CD4-positive, alpha-beta T cell treated with Interferon alpha-2 for 1 hour (primary cell): ENCODE measurements around the gene PJA1.

Experiments used
- DNase-seq, 2 donors: peaks; one replicate each; pipeline ENCODE4 v3.0.0-alpha.2; 2020 to 2022

Gene PJA1

DNA sequence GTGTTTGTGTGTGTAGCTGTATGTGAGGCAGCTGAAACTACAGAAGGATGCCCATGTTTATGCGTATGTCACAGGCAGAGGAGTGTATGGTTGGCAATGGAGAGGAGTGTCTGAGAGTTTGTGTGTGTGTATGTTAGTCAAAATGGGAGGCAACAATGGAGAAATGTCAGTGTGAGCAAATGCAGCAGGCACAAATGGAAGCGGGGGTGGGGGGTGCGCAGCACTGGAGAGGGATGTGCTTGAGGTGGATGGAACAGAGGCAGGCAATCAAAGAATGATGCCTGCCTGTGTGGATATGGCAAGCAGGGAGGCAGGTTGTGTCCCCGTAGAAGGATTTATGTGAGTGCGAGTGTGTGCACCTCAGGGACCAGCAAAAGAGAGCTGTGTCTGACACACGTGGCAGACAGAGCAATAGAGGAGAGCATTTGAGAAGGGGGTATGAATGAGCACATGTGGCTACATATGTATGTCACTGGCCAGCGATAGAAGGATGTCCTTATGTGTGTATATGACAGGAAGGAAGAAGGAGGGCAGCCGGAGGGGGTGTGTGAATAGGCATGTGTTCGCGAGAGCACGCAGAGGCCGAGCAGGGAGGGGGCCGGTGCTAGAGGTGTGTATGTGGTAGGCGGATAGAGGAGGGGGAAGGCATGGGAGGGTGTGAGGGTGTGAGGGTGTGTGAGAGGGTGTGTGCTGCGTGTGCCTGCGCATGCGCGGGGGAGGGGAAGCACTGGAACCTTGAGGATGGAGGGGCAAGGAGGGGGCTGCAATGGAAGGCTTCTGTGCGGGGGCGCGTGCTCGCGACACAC lies 1.1 kb downstream of the PJA1 start:
- peak; percentile 71 to 78 for DNase-seq

DNA sequence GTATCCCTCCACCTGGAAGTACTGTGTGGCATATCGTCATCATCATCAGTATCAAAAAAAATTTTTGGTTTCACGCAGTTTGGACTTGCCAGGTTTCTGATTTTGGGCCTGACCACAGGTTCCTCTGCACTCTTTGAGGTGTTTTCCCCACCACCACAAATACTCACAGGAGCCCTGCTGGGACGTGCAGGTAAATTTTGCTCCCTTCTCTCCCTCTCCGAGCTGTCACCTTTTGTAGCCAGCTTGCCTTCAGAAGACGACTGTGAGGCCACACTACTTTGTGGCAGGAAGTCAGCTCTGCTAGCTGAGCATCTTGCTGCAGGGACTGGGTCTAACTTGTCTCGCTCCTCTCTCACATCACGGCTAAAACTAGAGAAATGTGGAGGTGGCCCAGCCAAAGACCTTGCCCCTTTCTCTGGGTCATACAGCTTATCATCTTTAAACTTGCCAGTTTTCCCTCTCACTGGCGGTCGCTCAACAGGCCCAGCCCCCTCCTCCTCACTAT lies 2.8 kb downstream of the PJA1 start:
- DNase-seq: peak in 1 of 2 donors; percentile 20

DNA sequence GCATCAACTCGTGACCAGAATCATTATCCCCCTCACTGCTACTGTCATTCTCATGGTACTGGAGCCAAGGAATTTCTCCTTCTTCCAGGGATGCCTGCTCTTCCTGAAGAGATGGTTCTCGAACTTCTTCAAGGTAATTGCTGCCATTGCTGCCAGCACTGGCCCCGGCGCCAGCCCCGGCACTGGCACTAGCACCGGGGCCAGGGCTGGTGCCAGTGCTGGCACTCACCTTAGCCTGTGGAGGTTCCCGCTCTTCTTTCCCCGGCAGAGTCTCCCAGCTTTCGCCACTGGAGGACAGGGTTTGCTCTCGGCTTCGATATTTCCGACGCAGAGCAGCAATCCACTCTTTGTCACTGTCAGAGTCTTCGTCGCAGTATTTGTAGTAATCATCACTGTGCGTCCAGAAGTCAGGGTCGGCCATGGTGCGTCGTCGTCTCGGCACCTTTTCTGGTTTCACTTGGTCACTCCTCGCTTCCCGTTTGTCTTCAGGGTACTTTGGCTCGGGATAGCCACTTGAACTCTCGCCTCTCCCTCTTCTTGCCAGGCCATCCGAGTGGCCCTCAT lies 3.4 kb downstream of the PJA1 start:
- DNase-seq: no peak

DNA sequence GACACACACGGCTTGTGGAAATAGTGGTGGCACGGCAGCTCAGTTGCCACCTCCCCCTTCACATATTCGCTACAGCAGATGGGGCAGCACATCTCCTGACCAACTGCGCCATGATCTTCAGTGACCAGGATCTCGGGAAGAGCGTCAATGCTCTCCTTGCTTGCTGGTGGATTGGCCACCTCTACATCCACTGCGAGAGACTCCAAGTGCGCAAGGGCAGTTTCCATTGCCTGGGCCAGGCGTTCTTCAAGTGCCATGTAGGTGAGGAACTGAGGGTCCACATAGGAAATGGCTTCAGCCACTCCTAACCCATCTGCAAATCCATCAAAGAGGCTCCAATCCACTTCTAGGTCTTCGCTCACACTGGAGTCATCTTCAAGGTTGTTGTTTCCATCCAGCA lies 3.9 kb downstream of the PJA1 start:
- DNase-seq: no peak

DNA sequence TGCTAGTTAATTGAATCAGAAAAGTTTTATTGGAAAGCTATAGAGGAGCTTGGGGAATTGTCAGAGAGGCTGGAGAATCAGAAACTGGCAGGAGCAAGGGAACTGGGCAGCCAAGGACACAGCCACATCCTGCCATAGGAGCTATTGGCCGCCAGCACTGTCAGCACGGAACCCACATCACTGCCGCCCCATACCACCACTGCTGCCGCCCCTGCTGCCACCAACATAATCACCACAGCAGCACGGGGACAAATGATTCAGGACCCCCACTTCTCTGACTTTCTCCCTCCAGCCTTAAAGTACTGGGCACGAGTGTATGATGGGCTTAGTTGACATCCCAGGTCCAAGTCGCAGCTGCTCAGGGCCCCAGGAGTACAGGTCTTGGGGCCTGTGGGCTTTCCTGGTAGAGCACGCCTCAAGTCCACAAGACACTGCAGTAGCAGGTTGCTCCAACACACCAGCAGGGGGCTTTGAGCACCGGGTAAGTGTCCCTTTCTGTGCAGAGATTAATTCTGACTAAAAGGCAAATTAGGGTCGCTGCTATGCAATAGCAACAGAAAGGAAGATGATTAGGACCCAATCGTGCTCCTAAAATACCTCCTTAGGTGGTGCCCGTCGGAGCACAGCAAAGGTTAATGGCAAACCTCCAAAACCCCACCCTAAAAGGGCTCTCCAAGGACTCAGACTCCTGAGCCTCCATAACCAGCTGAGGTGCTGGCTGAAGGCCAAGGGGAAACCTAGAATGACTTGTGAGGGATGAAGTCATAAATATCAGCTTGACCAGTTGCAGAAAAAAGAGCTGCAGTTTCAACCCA lies 6.9 kb downstream of the PJA1 start:
- DNase-seq: peak; percentile 12 to 39

DNA sequence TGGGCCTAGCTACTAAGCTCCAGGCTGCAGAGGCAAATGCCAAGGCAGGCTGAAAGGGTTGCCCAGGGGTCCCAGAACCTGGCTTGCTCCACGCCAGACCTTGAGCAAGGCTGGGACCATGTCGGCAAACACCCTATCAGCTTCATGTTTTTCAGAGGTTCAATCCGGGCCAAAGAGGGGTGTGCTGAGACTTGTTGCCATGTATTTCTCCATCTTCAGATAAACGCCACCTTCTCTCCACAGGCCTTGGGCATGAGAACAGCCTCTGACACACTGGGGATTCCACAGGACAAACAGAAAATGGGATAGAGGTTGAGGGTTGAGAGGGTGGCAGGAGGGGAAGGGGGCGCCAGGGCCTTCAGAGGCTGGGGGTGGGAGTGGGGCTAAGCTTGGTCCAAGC lies 8.6 kb downstream of the PJA1 start:
- no peak for DNase-seq

DNA sequence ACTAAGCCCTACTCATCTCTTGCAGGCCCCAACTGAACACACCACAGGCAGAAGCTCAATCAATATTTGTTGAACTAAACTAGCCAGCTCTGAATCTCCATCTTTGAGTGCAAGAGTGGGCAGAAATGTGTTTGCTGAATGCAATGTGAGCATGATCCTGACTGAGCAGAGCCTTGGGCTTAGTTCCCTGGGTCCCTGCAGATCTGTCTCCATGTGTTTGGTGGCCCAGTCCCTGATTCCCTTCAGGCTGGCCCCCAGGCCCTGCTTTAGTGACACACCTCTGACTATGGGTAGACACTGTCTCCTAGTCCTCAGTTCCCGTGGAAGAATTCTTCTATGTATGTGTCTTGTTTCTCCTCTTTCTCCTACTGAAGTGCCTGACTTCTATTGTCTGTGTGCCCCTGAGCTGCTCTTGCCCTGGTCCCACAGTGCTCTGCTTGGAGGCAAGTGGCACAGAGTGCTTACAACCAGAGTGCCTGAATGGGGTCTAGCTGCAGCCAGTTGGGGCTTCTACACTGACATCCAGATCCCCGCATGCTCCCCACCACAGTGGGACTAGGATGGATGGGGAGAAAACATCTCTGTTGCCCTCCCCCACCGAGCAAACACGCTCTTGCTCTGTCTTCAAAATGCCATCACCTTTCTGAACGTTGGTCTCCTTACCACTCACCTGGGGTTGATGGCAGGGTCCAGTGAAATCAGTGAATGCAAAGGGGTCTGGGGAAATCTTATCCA lies 9.3 kb downstream of the PJA1 start:
- no peak for DNase-seq

DNA sequence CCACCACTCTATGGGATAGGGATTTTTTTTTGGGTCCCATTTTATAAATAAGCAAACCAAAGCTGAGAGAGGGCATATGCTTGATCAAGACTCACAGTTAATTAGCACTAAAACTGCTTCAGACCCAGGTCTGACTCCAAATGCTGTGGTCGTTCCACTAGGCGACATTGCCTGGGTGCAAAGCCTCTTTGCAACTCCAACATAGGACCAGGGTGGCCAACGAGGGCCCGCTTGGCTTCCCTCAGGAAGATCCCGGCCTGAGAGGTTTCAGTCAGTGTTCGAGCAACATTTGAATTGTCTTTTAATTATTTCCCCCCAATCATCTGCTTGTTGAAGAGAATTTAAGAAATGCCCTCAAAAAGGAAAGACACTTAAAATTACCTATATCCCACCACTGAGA lies 11.2 kb downstream of the PJA1 start:
- no peak for DNase-seq

DNA sequence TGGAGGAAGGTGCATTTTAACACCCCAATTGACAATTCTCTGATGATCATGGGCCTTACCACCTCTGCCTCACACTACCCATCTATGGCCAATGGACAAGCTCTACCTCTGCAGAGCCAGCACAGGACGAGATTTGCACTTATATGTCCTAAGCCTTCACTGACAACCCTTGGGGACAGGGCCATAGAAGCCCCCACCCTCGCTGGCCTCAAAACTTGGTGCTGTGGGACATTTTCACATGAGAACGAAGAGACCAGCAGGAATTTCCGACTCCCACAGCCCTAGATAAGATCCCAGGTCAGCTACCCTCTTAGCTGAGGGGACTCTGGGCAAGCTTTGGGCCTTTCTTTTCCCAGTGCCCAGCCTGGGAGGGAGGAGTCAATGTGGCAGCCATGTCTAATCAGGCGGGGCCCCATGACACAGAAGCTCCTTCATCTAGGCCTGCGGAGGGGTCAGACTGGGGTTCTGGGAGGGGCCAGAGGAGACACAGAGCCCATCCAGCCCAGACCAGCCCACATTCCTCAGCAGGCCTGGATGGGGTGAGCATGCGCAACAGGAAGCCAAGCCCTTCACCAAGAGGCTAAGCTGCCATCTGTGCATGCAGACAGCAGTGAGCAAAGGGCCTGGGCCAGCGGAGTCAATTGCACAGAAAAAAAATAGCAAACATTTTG lies 12.1 kb downstream of the PJA1 start:
- DNase-seq: no peak

DNA sequence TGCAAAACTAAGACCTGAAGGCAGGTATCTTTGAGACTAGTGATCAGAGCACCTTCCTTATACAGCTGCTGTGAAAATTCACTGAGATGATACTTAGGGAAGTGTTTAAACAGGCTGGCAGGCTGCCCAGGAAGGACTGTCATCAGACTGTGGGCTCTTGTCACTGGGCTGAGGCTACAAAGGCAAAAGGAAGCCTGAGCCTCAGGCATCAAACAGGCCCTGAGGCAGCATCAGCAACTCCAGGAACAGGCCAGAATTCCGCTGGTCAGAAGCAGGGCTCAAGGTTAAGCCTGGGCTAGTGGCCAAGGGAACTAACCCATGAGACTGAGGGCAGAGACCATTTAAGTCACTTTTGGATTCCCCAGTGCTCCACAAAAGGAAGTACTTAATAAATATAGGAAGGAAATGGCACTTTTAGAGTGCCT lies 12.8 kb downstream of the PJA1 start:
- no peak for DNase-seq

DNA sequence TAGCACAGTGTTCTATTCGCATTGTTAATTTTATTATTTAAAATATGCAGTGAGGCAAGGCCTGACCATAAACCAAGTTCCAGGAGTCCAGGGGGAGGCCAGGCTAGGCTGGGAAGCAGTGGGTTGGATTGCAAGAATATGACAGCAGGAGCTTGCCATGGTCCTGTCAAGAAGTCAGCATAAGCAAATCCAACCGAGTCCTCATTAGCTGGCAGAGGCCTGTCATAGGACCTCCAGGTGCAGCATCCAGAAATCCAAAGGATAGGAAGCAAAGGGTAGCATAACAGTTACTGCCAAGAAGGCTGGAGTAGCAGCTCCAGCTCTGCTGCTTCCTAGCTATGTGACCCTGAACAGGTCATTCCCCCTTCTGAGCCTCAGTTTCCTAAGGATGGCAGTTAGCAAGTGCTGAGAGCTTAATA lies 13.4 kb downstream of the PJA1 start:
- no peak for DNase-seq

DNA sequence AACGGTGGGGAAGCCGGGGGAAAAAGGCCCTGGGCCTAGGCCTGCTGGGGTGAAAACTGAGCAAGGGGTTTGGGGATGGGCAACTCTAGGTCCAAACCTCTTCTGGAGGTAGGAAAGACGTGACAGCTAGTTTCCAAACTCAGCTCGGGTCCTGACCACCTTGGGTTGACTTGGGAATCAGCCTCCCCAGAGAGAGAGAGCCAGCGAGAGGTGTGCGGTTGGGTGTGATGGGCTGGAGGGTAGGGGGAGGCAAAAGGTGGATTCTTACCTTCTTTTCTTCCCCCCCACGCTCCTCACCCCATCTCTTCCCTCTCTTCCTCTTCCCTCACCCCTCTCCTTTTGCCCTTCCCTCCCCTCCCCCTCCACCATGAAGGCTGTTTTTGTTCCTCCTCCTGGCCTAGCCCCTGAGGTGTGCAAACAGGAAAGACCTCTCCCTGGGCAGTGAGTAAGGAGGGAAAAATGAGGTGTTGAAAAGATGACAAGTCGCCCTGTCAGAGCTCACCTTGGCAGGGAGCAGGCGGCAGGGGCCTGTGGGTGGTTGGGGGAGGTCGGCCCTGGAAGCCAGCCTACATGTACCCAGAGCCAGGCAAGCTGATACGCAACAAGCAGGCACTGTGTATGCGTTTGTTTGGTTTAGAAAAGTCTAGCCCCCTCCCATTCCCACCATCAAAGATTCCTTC lies 14.8 kb downstream of the PJA1 start:
- no peak for DNase-seq

DNA sequence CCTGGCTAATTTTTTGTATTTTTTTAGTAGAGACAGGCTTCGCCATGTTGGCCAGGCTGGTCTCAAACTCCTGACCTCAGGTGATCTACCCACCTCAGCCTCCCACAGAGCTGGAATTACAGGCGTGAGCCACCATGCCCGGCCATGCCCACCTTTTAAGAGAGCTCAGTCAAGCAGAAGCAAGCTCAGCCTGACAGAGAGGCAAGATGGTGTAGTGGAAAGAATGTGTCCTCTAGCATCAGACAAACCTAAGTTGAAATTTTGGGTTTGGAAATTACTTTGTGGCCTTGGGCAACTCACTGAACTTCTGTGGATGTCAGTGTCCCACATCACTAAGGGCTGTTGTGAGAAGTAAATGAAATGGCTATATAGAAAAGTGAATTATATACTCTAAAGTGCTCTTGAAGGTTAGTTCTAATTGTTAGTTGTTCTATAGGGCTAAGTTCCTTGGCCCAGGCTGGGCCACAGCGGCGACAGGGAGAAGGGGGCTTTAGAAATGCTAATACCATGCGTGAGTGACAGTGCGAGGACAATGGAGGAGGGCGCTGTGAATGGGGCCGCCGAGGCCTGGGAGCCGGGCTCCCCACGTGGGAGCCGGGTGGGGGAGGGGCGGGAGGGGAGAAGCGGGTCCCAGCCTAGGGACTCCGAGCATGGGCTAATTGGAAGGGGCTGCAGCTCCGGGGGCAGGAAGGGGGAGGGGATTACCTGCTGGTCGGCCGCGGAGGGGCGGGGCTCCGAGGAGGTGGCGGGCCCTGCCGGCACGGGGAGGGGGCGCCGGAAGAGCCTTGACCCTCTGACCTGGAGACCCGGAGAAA lies 15.6 kb downstream of the PJA1 start:
- no peak for DNase-seq

DNA sequence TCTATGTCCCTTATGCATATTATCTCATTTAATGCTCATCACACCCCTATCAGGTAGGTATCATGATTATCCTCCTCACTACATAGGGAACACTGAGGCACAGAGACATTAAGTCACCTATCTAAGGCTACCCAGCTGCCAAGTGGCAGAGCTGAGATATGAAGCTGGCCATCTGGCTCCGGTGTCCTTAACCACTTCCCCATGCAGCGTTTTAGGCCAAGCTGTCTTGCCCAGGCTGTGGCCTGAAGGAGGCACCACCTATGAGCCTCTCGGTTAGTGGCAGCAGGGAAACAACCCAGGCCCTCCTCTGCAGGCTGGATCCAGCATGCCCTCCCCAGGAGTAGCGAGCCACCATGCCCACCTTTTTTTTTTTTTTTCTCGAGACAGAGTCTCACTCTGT lies 16.3 kb downstream of the PJA1 start:
- DNase-seq: no peak

DNA sequence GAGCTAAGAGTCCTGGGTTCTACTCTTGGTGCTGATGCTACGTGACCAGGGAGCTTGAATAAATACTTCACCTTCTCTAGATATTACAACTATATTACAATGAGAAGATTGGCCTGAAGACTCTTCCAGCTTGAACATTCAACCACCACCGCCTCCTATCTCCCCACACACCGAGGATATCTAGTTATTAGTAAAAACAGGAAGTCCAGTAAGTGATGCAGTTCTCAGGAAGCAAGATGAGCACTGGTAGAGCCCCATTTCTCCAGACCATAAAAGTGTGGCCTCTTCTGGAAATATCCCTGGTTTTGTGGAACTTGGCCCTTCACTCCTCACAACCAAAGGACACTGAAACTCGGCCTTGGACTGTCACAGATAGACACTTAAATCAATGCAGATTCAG lies 18.5 kb downstream of the PJA1 start:
- no peak for DNase-seq

DNA sequence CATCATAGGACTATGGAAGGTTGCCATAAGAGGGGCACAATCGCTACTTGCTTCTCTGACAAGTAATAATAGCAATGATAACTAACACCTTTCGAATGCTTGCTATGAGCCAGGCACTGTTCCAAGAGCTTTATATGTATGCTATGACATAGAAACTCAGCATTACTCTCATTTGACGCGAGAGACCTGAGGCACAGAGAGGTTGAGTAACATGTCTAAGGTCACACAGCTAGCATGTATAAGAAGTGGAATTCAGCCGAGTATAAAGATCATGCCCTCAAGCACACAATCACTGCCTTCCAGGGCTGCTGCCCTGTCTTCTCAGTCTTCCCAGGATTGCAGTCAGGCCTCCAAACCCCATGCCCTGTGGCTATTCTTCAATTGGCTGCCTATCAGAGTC lies 19.5 kb downstream of the PJA1 start:
- DNase-seq: no peak

DNA sequence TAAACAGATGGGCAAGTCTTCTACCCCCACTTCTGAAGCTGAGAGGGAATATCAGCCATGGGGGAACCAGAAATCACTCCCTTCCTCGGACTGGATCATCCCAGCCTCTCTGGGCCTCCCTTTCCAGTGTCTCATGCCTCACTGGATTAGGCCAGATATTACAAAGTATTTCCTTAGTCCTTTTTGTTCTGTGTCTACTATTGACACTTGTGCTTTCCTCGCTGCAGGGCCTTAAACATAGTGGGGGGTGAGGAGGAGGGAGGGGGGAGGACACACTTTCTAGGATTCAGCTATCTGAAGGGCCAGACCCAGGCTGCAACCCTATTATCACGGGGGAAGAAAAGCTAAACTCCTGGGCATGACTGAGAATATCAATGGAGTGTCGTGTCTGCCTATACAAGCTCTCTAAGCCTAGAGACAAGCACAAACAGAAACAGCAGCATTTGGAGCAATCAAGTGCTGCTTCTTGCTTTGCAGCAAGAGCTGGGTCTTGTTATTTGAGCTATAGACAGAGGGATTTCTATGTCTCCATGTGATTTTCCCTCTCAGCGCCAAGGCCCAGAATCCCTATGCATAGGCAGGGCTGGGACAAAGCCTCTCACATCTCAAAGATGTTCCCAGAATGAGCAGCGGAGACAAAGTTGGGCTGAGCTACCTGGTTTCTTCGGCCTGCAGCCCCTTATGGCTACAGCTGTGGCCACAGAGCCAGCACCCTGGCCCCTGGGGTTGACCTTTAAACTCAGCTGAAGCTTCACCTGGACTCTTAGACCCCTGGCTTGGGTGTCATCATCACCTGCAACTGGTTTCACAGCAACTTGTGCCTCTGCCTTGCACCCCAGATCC lies 20.2 kb downstream of the PJA1 start:
- no peak for DNase-seq

DNA sequence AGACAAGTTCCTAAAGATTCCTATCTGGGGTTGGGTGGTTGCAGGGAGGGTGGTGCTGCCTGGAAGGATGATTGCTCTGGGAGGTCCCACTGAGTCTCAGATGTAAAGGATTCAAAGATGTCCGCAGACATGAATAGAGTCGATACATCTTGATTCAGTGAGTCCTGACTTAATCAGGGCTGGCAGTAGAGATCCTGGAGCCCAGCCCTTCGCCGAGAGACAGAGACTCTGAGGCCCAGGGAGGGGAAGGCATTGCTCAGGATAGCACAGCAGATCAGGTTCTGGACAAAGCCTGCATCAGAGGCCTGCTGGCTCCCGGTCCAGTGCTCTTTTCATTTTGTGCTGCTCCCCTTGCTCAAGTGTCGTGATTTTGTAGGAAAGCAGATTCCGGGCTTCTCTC lies 21.7 kb downstream of the PJA1 start:
- no peak for DNase-seq

DNA sequence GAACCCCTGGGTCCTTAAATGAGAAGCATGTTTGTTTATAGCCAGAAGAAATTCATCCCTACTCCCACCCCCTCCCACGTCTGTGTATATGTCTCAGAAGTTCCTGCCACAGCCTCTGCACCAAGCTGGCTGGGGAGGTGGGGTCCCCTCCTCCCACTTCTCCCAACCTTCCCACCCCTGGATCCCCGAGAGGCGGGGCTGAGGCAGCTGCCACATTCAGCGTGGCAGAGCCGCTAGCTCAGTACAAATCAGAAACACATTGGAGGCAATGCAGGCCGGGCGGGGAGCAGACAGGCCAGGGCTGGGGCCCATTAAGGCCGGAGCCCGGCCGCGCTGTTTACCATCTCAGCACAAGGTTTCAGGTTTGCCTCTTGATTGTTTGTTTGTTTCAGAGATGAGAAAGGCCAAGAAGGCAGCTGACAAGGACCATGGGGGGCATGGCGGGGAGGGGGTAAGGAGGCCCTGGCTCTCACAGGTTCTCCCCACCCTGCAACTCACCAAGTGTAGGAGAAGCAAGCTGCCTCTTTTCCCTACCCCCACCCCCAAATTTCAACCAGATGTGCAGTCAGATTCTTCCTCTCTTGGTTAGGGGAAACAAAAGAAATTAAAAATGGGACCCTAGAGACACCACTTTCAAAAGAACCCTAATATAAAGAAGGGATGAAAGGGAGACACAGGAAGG lies 22.3 kb downstream of the PJA1 start:
- no peak for DNase-seq
